Ascending aorta (tissue), 2 donors: ENCODE results near the gene RFX3. TPM values are rescaled to one million over a fixed set of nuclear protein-coding genes. Genes with fewer than 3 reads are reported as not detected.
A peak's percentile ranks its signal among the peaks of the same experiment; 100 is the strongest.

Experiments
- DNase-seq, 2 donors: peaks; one replicate each; pipeline ENCODE4 v3.0.0-alpha.2; 2019; ENCODE audit warnings: low spot score in 2 of 2
- H3K27ac ChIP-seq, 2 donors: fragments of 200-600 bp; sonication (generic); one replicate each; pipeline ENCODE4 v1.5.1; 2016 to 2017; ENCODE audit warnings: mild to moderate bottlenecking in 1 of 2
- H3K27me3 ChIP-seq: fragments of 200-600 bp; sonication (generic); one replicate; pipeline ENCODE4 v1.5.1; 2017
- H3K36me3 ChIP-seq, 2 donors: fragments of 200-600 bp; sonication (generic); one replicate each; pipeline ENCODE4 v1.5.1; 2016
- H3K4me1 ChIP-seq, 2 donors: fragments of 200-600 bp; sonication (generic); one replicate each; pipeline ENCODE4 v1.5.1; 2016 to 2017; ENCODE audit warnings: mild to moderate bottlenecking in 1 of 2
- H3K4me3 ChIP-seq, 2 donors: fragments of 200-600 bp; sonication (generic); one replicate each; pipeline ENCODE4 v1.5.1; 2016 to 2017; ENCODE audit warnings: mild to moderate bottlenecking in 1 of 2
- H3K9me3 ChIP-seq, 2 donors: fragments of 200-600 bp; sonication (generic); one replicate each; pipeline ENCODE4 v1.5.1; 2016
- intact Hi-C: fragments of 100-400 bp; cut with DNase I; formaldehyde crosslinking; loops from one replicate; pipeline ENCODE4 v1.15.1; 2023
- total RNA-seq: library from RNA; depleted of rRNA; stranded (reverse); fragments of >200 nt; gene quantifications from one replicate; pipeline ENCODE4 v1.1.0, GENCODE V29; 2016
- TF ChIP-seq, protein P1 (sequence below), 3 experiments: fragments of 200-600 bp in 2 of 3; fragments of 450-650 bp in 1 of 3; sonication (generic) in 2 of 3; IDR thresholded peaks; one replicate each; pipeline ENCODE4 v1.5.1; 2016 to 2019; ENCODE audit warnings: antibody characterized with exemption in 3 of 3, mild to moderate bottlenecking in 1 of 3, moderate library complexity in 1 of 3

The RFX3 gene
- total RNA-seq, 1 donor from 2014 or later, result 4.0 TPM

DNA sequence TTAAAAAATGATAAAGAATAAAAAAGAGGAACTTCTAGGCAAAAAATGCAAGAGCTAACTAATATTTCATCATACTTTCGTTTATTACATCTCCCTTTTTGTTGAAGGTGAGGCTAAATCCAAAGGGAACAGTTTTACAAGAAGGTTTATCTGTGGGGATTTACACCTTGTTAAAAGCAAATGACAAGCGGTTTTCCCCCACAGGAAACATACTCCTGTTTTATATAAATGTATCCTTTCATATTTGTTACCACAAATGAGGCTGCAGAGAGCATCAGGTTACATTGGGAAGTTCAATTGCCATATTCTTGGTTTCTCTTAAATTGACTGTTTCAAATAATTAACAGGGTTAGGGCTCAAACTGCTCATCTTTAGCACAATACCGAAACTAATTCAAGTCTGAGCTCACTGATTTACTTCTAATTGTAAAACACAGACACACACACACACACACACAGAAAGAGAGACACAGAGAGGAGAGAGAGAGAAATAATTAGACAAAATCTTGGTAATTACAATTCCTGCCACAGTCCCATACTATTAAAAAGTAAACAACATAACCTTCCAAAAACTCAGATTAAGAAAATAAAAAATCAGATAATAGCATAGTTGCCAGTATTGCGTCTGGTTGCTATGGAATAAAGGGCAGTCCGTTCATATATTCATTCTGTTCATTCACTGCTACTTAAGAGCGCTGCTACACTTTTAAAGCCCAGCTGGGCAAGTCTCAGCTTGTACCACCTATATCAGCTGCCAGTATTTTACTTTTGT is 17.1 kb downstream of the RFX3 start:
- H3K27me3 ChIP-seq, result no peaks in the 10 kb centered on the region
- no peak for DNase-seq
- no peaks in the 10 kb centered on the region for H3K9me3 ChIP-seq
- peak overlapping the region in 1 of 2 donors; percentile 16 for H3K27ac ChIP-seq
- no peaks in the 10 kb centered on the region for H3K36me3 ChIP-seq
- TF ChIP-seq, protein P1, sequence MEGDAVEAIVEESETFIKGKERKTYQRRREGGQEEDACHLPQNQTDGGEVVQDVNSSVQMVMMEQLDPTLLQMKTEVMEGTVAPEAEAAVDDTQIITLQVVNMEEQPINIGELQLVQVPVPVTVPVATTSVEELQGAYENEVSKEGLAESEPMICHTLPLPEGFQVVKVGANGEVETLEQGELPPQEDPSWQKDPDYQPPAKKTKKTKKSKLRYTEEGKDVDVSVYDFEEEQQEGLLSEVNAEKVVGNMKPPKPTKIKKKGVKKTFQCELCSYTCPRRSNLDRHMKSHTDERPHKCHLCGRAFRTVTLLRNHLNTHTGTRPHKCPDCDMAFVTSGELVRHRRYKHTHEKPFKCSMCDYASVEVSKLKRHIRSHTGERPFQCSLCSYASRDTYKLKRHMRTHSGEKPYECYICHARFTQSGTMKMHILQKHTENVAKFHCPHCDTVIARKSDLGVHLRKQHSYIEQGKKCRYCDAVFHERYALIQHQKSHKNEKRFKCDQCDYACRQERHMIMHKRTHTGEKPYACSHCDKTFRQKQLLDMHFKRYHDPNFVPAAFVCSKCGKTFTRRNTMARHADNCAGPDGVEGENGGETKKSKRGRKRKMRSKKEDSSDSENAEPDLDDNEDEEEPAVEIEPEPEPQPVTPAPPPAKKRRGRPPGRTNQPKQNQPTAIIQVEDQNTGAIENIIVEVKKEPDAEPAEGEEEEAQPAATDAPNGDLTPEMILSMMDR (IDR thresholded peaks at IDR 0.05), result no peak
- peak overlapping the region in 1 of 2 donors; percentile 32 for H3K4me3 ChIP-seq
- intact Hi-C loops, result no loop called here
- no peaks in the 10 kb centered on the region for H3K4me1 ChIP-seq

DNA sequence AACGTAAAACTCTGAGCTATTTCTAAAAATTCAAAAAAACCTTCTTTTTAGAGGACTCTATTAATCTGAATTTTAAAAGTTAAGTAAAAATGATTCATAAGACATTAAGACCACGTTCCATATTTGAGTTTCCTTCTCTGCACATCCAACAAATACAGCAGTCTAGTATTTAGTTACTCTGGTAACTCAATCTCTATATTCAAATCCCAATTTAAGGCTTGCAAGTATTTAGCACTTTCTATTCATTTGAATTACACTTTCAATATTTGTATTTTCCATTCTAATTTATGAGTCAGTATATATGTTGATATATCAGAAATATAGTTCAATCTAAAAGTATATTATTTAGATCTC is 17.7 kb downstream of the RFX3 start:
- no peaks in the 10 kb centered on the region for H3K36me3 ChIP-seq
- H3K27me3 ChIP-seq, result no peaks in the 10 kb centered on the region
- TF ChIP-seq, protein P1 (IDR thresholded peaks at IDR 0.05), result no peak
- peak overlapping the region in 1 of 2 donors; percentile 19 for H3K27ac ChIP-seq
- intact Hi-C loops, result no loop called here
- H3K4me3 ChIP-seq, result peak overlapping the region in 1 of 2 donors; percentile 32
- H3K4me1 ChIP-seq, result no peaks in the 10 kb centered on the region
- H3K9me3 ChIP-seq, result no peaks in the 10 kb centered on the region
- no peak for DNase-seq

DNA sequence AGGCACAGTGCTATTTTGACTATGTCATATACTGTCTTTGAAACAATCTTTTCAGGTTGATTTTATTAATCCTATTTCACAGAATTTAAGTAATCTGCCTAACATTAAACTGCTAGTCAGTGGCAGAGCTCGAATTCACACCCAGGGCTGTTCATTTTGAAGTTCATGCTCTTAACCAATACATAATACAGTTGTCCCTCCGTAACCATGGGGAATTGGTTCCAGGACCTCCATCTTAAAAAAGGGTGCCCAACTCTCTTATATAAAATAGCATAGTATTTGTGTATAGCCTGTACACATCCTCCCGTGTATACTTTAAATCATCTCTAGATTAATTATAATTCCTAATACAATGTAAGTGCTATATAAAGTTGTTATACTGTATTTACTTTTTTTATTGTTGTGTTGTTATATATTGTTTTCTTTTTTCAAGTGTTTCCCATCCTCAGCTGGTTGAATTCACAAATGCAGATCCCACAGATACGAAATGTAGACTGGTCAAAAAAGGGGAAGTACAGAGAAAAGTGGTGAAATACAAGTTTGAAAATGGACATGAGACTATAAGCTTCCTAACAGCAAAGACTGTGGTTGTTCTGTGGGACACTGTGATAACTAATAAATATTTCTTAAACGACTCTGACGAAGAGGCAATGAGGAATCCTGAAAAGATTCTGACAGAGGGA is 18.3 kb downstream of the RFX3 start:
- no peak for DNase-seq
- intact Hi-C loops, result no loop called here
- H3K4me3 ChIP-seq, result peak overlapping the region in 1 of 2 donors; percentile 32
- H3K36me3 ChIP-seq, result no peaks in the 10 kb centered on the region
- TF ChIP-seq, protein P1 (IDR thresholded peaks at IDR 0.05), result no peak
- H3K27ac ChIP-seq, result peak overlapping the region in 1 of 2 donors; percentile 19
- no peaks in the 10 kb centered on the region for H3K4me1 ChIP-seq
- no peaks in the 10 kb centered on the region for H3K9me3 ChIP-seq
- no peaks in the 10 kb centered on the region for H3K27me3 ChIP-seq

DNA sequence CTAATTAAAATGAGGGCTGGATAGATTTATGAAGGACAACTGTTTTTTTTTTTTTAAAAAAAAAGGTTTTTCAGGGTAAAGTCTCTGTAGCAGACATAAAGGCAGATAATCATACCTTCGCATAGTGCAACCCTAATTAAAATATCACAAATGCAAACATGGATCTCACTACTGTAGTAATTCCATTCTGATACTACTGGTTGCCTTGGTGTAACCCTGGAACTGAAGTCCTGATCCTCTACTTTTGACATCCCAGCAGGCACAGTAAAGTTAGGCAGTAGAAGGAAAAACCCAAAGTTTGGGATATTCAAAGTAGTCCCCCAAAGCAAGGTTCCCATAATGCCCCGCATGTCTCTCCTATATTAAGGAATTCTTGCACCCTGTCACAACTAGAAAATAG is 19.6 kb downstream of the RFX3 start:
- no peaks in the 10 kb centered on the region for H3K27me3 ChIP-seq
- no peak overlapping the region for H3K4me3 ChIP-seq
- no peaks in the 10 kb centered on the region for H3K36me3 ChIP-seq
- intact Hi-C loops, result no loop called here
- TF ChIP-seq, protein P1 (IDR thresholded peaks at IDR 0.05), result no peak
- DNase-seq, result no peak
- no peak overlapping the region for H3K27ac ChIP-seq
- no peaks in the 10 kb centered on the region for H3K9me3 ChIP-seq
- H3K4me1 ChIP-seq, result no peaks in the 10 kb centered on the region

DNA sequence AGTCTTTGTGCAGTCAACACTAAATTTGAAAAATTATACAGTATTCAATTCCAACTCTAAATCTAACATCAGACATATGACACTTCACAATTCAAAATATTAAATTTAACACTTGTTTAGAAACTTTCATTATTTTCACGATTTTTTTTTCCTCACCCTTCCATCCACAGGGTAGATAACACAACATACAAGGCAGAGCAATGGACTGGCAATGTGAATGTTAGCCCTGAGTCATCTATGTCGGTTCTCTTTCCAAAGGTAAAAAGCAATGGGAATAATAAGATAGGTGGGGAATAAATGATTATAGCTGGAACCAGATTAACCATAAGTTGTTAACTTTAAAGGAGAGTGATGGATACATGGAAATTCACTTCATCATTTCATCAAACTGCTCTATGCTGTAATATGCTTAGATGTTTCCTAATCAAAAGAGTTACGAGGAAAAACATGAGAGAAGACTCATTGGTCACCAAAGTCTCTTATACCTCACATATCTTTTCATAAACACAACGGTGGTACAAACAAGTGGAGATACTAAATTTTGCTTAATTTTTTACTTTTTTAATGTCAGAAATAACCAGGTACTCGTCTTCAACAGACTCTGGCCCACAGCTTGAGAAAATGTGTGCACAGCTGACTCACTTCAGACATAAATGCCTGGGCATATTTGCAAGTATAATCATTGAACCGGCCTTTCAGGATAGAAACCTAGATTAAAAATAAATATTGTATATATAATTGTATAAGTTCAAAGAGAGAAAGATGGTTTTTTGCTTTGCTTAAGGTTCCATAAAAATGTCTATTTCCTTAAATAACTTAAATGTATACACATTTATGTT is 23.0 kb downstream of the RFX3 start:
- no peak overlapping the region for H3K4me3 ChIP-seq
- H3K27me3 ChIP-seq, result no peaks in the 10 kb centered on the region
- TF ChIP-seq, protein P1 (IDR thresholded peaks at IDR 0.05), result no peak
- no peaks in the 10 kb centered on the region for H3K36me3 ChIP-seq
- peaks cover 0 to 2% of the 10 kb centered on the region in 2 donors for H3K4me1 ChIP-seq
- H3K9me3 ChIP-seq, result no peaks in the 10 kb centered on the region
- H3K27ac ChIP-seq, result no peak overlapping the region
- DNase-seq, result no peak
- intact Hi-C loops, result no loop called here
